GM23338 (cell line): ENCODE data around the gene NUP98.

Source experiments
- CREB1 ChIP-seq: fragments of 250-450 bp; sonication (Bioruptor Pico); IDR thresholded peaks from 2 replicates; pipeline ENCODE4 v1.5.0; 2020; ENCODE audit warnings: low read depth, mild to moderate bottlenecking, moderate library complexity
- EZH2 ChIP-seq: fragments of 200-600 bp; sonication (generic); IDR thresholded peaks from one replicate; pipeline ENCODE4 v1.8.0; 2017; ENCODE audit warnings: antibody characterized with exemption, mild to moderate bottlenecking, low read depth; ENCODE audit not compliant: unreplicated experiment
- EZH2phosphoT487 ChIP-seq: fragments of 200-600 bp; sonication (generic); IDR thresholded peaks from one replicate; pipeline ENCODE4 v1.8.1; 2018; ENCODE audit warnings: antibody characterized with exemption; ENCODE audit not compliant: unreplicated experiment
- JUNB ChIP-seq: IDR thresholded peaks from one replicate; pipeline ENCODE4 v1.6.1; 2016; ENCODE audit warnings: antibody characterized with exemption; ENCODE audit not compliant: unreplicated experiment
- POLR2AphosphoS5 ChIP-seq: IDR thresholded peaks from 2 replicates; pipeline ENCODE4 v1.6.1; 2016; ENCODE audit warnings: antibody characterized with exemption, low read depth
- STAT1 ChIP-seq: IDR thresholded peaks from one replicate; pipeline ENCODE4 v1.6.1; 2016; ENCODE audit warnings: antibody characterized with exemption; ENCODE audit not compliant: unreplicated experiment
- ZNF331 ChIP-seq: fragments of 250-450 bp; sonication (Bioruptor Pico); IDR thresholded peaks from 2 replicates; pipeline ENCODE4 v1.5.0; 2020; ENCODE audit warnings: low read depth, mild to moderate bottlenecking, moderate library complexity
- TF ChIP-seq, protein P1 (sequence below), 2 experiments: fragments of 200-600 bp in 1 of 2; sonication (generic) in 1 of 2; conservative IDR thresholded peaks; 2 replicates each; pipeline versions ENCODE4 v1.5.1 to v1.6.1; 2016 to 2017; ENCODE audit warnings: antibody characterized with exemption in 2 of 2, low read depth in 2 of 2, mild to moderate bottlenecking in 2 of 2, moderate library complexity in 1 of 2
- TF ChIP-seq, protein P2 (sequence below): IDR thresholded peaks from 2 replicates; pipeline ENCODE4 v1.6.1; 2016; ENCODE audit warnings: antibody characterized with exemption
- TF ChIP-seq, protein P3 (sequence below): IDR thresholded peaks from one replicate; pipeline ENCODE4 v1.6.1; 2018; ENCODE audit warnings: antibody characterized with exemption; ENCODE audit not compliant: unreplicated experiment

DNA sequence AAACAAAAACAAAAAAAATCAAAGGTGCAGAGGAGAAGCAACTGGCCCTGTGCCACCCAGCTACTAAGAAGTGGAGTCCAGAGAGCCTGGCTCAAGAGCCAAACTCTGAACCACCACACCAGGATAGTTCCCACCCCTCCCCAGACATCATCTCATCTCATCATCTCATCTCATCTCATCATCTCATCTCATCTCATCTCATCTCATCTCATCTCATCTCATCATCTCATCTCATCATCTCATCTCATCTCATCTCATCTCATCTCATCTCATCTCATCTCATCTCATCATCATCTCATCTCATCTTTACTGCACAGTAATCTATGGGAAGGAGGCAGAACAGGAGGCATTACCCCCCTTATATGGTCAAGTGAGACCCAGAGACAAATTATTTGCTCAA, 134.5 kb downstream of the NUP98 start:
- TF ChIP-seq, protein P1, sequence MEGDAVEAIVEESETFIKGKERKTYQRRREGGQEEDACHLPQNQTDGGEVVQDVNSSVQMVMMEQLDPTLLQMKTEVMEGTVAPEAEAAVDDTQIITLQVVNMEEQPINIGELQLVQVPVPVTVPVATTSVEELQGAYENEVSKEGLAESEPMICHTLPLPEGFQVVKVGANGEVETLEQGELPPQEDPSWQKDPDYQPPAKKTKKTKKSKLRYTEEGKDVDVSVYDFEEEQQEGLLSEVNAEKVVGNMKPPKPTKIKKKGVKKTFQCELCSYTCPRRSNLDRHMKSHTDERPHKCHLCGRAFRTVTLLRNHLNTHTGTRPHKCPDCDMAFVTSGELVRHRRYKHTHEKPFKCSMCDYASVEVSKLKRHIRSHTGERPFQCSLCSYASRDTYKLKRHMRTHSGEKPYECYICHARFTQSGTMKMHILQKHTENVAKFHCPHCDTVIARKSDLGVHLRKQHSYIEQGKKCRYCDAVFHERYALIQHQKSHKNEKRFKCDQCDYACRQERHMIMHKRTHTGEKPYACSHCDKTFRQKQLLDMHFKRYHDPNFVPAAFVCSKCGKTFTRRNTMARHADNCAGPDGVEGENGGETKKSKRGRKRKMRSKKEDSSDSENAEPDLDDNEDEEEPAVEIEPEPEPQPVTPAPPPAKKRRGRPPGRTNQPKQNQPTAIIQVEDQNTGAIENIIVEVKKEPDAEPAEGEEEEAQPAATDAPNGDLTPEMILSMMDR (conservative IDR thresholded peaks at IDR 0.05; ENCODE audit: low read depth in 2 of 2), result no peak
- TF ChIP-seq EZH2 (no peak), CREB1 (no peak), POLR2AphosphoS5 (no peak), EZH2phosphoT487 (no peak), JUNB (no peak), STAT1 (no peak), ZNF331 (CRISPR knock-in tag) (no peak)
- TF ChIP-seq, protein P2, sequence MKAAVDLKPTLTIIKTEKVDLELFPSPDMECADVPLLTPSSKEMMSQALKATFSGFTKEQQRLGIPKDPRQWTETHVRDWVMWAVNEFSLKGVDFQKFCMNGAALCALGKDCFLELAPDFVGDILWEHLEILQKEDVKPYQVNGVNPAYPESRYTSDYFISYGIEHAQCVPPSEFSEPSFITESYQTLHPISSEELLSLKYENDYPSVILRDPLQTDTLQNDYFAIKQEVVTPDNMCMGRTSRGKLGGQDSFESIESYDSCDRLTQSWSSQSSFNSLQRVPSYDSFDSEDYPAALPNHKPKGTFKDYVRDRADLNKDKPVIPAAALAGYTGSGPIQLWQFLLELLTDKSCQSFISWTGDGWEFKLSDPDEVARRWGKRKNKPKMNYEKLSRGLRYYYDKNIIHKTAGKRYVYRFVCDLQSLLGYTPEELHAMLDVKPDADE, result no peak
- TF ChIP-seq, protein P3, sequence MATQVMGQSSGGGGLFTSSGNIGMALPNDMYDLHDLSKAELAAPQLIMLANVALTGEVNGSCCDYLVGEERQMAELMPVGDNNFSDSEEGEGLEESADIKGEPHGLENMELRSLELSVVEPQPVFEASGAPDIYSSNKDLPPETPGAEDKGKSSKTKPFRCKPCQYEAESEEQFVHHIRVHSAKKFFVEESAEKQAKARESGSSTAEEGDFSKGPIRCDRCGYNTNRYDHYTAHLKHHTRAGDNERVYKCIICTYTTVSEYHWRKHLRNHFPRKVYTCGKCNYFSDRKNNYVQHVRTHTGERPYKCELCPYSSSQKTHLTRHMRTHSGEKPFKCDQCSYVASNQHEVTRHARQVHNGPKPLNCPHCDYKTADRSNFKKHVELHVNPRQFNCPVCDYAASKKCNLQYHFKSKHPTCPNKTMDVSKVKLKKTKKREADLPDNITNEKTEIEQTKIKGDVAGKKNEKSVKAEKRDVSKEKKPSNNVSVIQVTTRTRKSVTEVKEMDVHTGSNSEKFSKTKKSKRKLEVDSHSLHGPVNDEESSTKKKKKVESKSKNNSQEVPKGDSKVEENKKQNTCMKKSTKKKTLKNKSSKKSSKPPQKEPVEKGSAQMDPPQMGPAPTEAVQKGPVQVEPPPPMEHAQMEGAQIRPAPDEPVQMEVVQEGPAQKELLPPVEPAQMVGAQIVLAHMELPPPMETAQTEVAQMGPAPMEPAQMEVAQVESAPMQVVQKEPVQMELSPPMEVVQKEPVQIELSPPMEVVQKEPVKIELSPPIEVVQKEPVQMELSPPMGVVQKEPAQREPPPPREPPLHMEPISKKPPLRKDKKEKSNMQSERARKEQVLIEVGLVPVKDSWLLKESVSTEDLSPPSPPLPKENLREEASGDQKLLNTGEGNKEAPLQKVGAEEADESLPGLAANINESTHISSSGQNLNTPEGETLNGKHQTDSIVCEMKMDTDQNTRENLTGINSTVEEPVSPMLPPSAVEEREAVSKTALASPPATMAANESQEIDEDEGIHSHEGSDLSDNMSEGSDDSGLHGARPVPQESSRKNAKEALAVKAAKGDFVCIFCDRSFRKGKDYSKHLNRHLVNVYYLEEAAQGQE, result no peak
